HepG2 (cell line): ENCODE data around the gene MED25. TPM values are rescaled to one million over a fixed set of nuclear protein-coding genes. Genes with fewer than 3 reads are reported as not detected.

ENCODE experiments used
- DBP ChIP-seq: sonication (generic); formaldehyde crosslinking; IDR thresholded peaks from 2 replicates; pipeline ENCODE4 v1.4.0; 2020; ENCODE audit warnings: missing genetic modification reagents; ENCODE audit errors: not compliant biosample characterization
- FOXO1 ChIP-seq: sonication (generic); formaldehyde crosslinking; IDR thresholded peaks from 2 replicates; pipeline ENCODE4 v1.4.0; 2020; ENCODE audit warnings: missing genetic modification reagents
- GATAD1 ChIP-seq: IDR thresholded peaks from 2 replicates; pipeline ENCODE4 v1.6.1; 2016; ENCODE audit warnings: missing genetic modification reagents, missing compliant biosample characterization
- HNF1A ChIP-seq, 2 experiments: sonication (generic) in 1 of 2; formaldehyde crosslinking in 1 of 2; IDR thresholded peaks; 2 replicates each; pipeline versions ENCODE4 v1.4.0 to v1.6.1; 2016 to 2020; ENCODE audit warnings: borderline replicate concordance in 1 of 2, low read depth in 1 of 2, mild to moderate bottlenecking in 1 of 2, missing genetic modification reagents in 1 of 2
- MAZ ChIP-seq, 2 experiments: sonication (generic) in 1 of 2; formaldehyde crosslinking in 1 of 2; IDR thresholded peaks; 2 replicates each; pipeline versions ENCODE4 v1.5.0 to v1.6.1; 2012 to 2020; ENCODE audit warnings: low read depth in 2 of 2, mild to moderate bottlenecking in 2 of 2, borderline replicate concordance in 1 of 2, improper control_type of control experiment in 1 of 2, low read length in 1 of 2, missing genetic modification reagents in 1 of 2, moderate library complexity in 1 of 2
- MNT ChIP-seq: fragments of 450-650 bp; IDR thresholded peaks from 2 replicates; pipeline ENCODE4 v1.6.1; 2016
- NKX3-1 ChIP-seq: sonication (generic); formaldehyde crosslinking; IDR thresholded peaks from 2 replicates; pipeline ENCODE4 v1.5.0; 2020; ENCODE audit warnings: missing genetic modification reagents
- ZNF333 ChIP-seq: sonication (generic); formaldehyde crosslinking; IDR thresholded peaks from 2 replicates; pipeline ENCODE4 v1.4.0; 2020; ENCODE audit warnings: mild to moderate bottlenecking, missing genetic modification reagents, borderline replicate concordance
- ZNF350 ChIP-seq: sonication (generic); formaldehyde crosslinking; IDR thresholded peaks from 2 replicates; pipeline ENCODE4 v1.4.0; 2020; ENCODE audit warnings: mild to moderate bottlenecking, low read depth, missing genetic modification reagents, borderline replicate concordance
- ZNF446 ChIP-seq: sonication (generic); formaldehyde crosslinking; IDR thresholded peaks from 2 replicates; pipeline ENCODE4 v1.5.0; 2020; ENCODE audit warnings: mild to moderate bottlenecking, missing genetic modification reagents
- polyA plus RNA-seq, 8 experiments: library from polyadenylated mRNA; depleted of rRNA in 3 of 8; stranded (reverse) in 7 of 8; unstranded in 1 of 8; fragments of >200 nt; fragmentation: Illumina TruSeq in 4 of 8; extraction: Trizol in 4 of 8; gene quantifications; 2 replicates each; pipeline versions ENCODE4 v1.2.1 to v1.2.3, GENCODE V29; 2011 to 2016; ENCODE audit warnings: low read depth in 4 of 8, missing spikeins in 1 of 8, mixed read lengths in 1 of 8; ENCODE audit not compliant: insufficient read depth in 1 of 8
- total RNA-seq, 5 experiments: library from RNA; depleted of rRNA; stranded (reverse); fragments of >200 nt; fragmentation: Illumina TruSeq; extraction: Trizol; gene quantifications; 2 replicates each; pipeline ENCODE4 v1.2.3, GENCODE V29; 2016; ENCODE audit warnings: low read depth in 1 of 5
- TF ChIP-seq, protein P1 (sequence below): sonication (generic); formaldehyde crosslinking; IDR thresholded peaks from 2 replicates; pipeline ENCODE4 v1.4.0; 2020; ENCODE audit warnings: mild to moderate bottlenecking, missing genetic modification reagents, borderline replicate concordance
- TF ChIP-seq, protein P2 (sequence below): sonication (generic); formaldehyde crosslinking; IDR thresholded peaks from 2 replicates; pipeline ENCODE4 v1.4.0; 2020; ENCODE audit warnings: missing genetic modification reagents, borderline replicate concordance

The MED25 gene
- total and polyA plus RNA-seq, 2 of the 13 experiments (the other 11 are each of a cell fraction or from before 2014, with no cell fraction given), result 11.1 to 15.1 TPM

GRCh38 chr19:49869484-49870308 is 51.6 kb downstream of the MED25 start (continued):
- TF ChIP-seq, protein P1, sequence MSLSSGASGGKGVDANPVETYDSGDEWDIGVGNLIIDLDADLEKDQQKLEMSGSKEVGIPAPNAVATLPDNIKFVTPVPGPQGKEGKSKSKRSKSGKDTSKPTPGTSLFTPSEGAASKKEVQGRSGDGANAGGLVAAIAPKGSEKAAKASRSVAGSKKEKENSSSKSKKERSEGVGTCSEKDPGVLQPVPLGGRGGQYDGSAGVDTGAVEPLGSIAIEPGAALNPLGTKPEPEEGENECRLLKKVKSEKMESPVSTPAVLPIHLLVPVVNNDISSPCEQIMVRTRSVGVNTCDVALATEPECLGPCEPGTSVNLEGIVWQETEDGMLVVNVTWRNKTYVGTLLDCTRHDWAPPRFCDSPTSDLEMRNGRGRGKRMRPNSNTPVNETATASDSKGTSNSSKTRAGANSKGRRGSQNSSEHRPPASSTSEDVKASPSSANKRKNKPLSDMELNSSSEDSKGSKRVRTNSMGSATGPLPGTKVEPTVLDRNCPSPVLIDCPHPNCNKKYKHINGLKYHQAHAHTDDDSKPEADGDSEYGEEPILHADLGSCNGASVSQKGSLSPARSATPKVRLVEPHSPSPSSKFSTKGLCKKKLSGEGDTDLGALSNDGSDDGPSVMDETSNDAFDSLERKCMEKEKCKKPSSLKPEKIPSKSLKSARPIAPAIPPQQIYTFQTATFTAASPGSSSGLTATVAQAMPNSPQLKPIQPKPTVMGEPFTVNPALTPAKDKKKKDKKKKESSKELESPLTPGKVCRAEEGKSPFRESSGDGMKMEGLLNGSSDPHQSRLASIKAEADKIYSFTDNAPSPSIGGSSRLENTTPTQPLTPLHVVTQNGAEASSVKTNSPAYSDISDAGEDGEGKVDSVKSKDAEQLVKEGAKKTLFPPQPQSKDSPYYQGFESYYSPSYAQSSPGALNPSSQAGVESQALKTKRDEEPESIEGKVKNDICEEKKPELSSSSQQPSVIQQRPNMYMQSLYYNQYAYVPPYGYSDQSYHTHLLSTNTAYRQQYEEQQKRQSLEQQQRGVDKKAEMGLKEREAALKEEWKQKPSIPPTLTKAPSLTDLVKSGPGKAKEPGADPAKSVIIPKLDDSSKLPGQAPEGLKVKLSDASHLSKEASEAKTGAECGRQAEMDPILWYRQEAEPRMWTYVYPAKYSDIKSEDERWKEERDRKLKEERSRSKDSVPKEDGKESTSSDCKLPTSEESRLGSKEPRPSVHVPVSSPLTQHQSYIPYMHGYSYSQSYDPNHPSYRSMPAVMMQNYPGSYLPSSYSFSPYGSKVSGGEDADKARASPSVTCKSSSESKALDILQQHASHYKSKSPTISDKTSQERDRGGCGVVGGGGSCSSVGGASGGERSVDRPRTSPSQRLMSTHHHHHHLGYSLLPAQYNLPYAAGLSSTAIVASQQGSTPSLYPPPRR, result 0 out of 2 replicates have a peak, but pooled peaks have one; percentile 51
- no peak for TF ChIP-seq DBP (CRISPR knock-in tag)
- TF ChIP-seq GATAD1 (CRISPR knock-in tag), result peak; percentile 68
- TF ChIP-seq, protein P2, sequence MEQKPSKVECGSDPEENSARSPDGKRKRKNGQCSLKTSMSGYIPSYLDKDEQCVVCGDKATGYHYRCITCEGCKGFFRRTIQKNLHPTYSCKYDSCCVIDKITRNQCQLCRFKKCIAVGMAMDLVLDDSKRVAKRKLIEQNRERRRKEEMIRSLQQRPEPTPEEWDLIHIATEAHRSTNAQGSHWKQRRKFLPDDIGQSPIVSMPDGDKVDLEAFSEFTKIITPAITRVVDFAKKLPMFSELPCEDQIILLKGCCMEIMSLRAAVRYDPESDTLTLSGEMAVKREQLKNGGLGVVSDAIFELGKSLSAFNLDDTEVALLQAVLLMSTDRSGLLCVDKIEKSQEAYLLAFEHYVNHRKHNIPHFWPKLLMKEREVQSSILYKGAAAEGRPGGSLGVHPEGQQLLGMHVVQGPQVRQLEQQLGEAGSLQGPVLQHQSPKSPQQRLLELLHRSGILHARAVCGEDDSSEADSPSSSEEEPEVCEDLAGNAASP, result no peak
- peak; percentile 88 for TF ChIP-seq ZNF350 (CRISPR knock-in tag)
- no peak for TF ChIP-seq ZNF446
- TF ChIP-seq ZNF333, result peak; percentile 85
- TF ChIP-seq MAZ (IDR thresholded peaks at IDR 0.05; ENCODE audit: borderline replicate concordance, low read depth, low read length), result no peak
- TF ChIP-seq MAZ (CRISPR knock-in tag; IDR thresholded peaks at IDR 0.05; ENCODE audit: low read depth), result peak; percentile 44; the same call in 1 of the 2 replicates
- TF ChIP-seq MNT, result no peak
- TF ChIP-seq HNF1A (IDR thresholded peaks at IDR 0.05; ENCODE audit: low read depth), result 0 out of 2 replicates have a peak, but pooled peaks have one; percentile 16
- TF ChIP-seq HNF1A (CRISPR knock-in tag; IDR thresholded peaks at IDR 0.05; ENCODE audit: borderline replicate concordance), result 0 out of 2 replicates have a peak, but pooled peaks have one; percentile 49
- peak; percentile 71 for TF ChIP-seq NKX3-1 (CRISPR knock-in tag)
- peak; percentile 26 for TF ChIP-seq FOXO1 (CRISPR knock-in tag)
